GM10248 (cell line): ENCODE results near the gene CCL18.
"Not testable (repeated sequence)": the region's sequence is repeated elsewhere in the genome, so short reads cannot be mapped to it uniquely, and the experiment has no call there.

Experiments
- CTCF ChIA-PET: fragments of 300-600 bp; sonication (Branson Sonifier 250); formaldehyde crosslinking; extraction: SDS; loops from one replicate; lab custom pipeline; 2021; ENCODE audit warnings: antibody characterized with exemption; lab: Yijun Ruan, JAX
- POLR2A ChIA-PET: fragments of 350-650 bp; sonication (Branson Sonifier 250); formaldehyde crosslinking; extraction: SDS; loops from one replicate; lab custom pipeline; 2020; ENCODE audit warnings: antibody characterized with exemption; lab: Yijun Ruan, JAX
- DNase-seq: peaks from one replicate; pipeline ENCODE4 v3.0.0; 2012; ENCODE audit errors: extremely low spot score
- TF ChIP-seq, protein P1 (sequence below): IDR thresholded peaks from 2 replicates; pipeline ENCODE4 v1.5.1; 2012; ENCODE audit warnings: mild to moderate bottlenecking, low read depth; ENCODE audit errors: extremely low read depth, missing control alignments, control extremely low read depth

Gene CCL18

DNA sequence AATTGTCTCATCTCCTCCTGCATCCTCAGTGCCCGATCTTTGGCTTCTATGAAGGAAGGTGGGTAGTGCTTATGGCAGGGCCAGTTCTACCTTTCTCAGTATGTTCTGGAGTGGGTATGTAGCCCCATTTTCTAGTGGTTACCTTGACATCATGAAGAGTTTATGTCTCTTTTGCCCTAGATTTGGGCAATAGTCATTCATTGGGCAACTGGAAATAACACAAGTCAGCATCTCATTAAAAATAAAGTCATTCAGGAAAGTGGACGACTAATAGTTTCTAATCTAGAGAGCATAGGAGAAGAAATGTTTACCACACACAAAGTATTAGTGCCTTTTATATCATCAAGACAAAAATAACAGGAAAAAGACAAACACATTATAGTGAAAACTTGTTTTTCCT lies 19.6 kb downstream of the CCL18 start:
- CTCF ChIA-PET = interaction anchor here (3.5 kb wide), 1 partner anchor 11 kb away, joined by 41 read pairs; no protein-coding TSS in a partner anchor

GRCh38 chr17:36085765-36086164 lies 21.7 kb downstream of the CCL18 start:
- no peak for DNase-seq
- TF ChIP-seq, protein P1, sequence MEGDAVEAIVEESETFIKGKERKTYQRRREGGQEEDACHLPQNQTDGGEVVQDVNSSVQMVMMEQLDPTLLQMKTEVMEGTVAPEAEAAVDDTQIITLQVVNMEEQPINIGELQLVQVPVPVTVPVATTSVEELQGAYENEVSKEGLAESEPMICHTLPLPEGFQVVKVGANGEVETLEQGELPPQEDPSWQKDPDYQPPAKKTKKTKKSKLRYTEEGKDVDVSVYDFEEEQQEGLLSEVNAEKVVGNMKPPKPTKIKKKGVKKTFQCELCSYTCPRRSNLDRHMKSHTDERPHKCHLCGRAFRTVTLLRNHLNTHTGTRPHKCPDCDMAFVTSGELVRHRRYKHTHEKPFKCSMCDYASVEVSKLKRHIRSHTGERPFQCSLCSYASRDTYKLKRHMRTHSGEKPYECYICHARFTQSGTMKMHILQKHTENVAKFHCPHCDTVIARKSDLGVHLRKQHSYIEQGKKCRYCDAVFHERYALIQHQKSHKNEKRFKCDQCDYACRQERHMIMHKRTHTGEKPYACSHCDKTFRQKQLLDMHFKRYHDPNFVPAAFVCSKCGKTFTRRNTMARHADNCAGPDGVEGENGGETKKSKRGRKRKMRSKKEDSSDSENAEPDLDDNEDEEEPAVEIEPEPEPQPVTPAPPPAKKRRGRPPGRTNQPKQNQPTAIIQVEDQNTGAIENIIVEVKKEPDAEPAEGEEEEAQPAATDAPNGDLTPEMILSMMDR = no peak
- POLR2A ChIA-PET = interaction anchor here (0.7 kb wide), 2 partner anchors 25 to 107 kb away, joined by 3 to 5 read pairs; no protein-coding TSS in a partner anchor
- CTCF ChIA-PET = interaction anchor here (0.8 to 6.5 kb wide), 8 partner anchors 13 to 116 kb away, joined by 3 to 51 read pairs (median 3); partner anchors contain the start of gene CCL4

More for the DNA sequence above, 19.6 kb downstream of the CCL18 start:
- DNase-seq, POLR2A ChIA-PET: not testable (repeated sequence)

GRCh38 chr17:36086791-36087190 lies 22.7 kb downstream of the CCL18 start:
- TF ChIP-seq, protein P1 = no peak
- CTCF ChIA-PET = interaction anchor here (1.6 to 6.5 kb wide), 4 partner anchors 14 to 62 kb away, joined by 3 to 51 read pairs (median 5); partner anchors contain the start of gene CCL4
- POLR2A ChIA-PET = interaction anchor here (0.7 kb wide), 1 partner anchor 41 kb away, joined by 4 read pairs; no protein-coding TSS in a partner anchor
- DNase-seq = no peak

- CTCF ChIA-PET = interaction anchor here (1.6 to 6.5 kb wide), 3 partner anchors 15 to 62 kb away, joined by 4 to 51 read pairs (median 6); no protein-coding TSS in a partner anchor
These were observed 23.4 kb downstream of the CCL18 start for GRCh38 chr17:36087471-36087870.

GRCh38 chr17:36087897-36088572 lies 24.0 kb downstream of the CCL18 start:
- POLR2A ChIA-PET = interaction anchor here (1.0 to 2.5 kb wide), 2 partner anchors 11 to 225 kb away, joined by 4 to 12 read pairs; no protein-coding TSS in a partner anchor
- CTCF ChIA-PET = interaction anchor here (1.0 to 6.5 kb wide), 4 partner anchors 15 to 105 kb away, joined by 3 to 51 read pairs (median 6); partner anchors contain the start of gene CCL4

More at GRCh38 chr17:36087471-36087870, 23.4 kb downstream of the CCL18 start:
- POLR2A ChIA-PET, DNase-seq: not testable (repeated sequence)

GRCh38 chr17:36088670-36089338 lies 24.7 kb downstream of the CCL18 start:
- POLR2A ChIA-PET = interaction anchor here (1.0 to 2.5 kb wide), 2 partner anchors 10 to 226 kb away, joined by 4 to 12 read pairs; no protein-coding TSS in a partner anchor

More at GRCh38 chr17:36087897-36088572, 24.0 kb downstream of the CCL18 start:
- DNase-seq = not testable (repeated sequence)

DNA sequence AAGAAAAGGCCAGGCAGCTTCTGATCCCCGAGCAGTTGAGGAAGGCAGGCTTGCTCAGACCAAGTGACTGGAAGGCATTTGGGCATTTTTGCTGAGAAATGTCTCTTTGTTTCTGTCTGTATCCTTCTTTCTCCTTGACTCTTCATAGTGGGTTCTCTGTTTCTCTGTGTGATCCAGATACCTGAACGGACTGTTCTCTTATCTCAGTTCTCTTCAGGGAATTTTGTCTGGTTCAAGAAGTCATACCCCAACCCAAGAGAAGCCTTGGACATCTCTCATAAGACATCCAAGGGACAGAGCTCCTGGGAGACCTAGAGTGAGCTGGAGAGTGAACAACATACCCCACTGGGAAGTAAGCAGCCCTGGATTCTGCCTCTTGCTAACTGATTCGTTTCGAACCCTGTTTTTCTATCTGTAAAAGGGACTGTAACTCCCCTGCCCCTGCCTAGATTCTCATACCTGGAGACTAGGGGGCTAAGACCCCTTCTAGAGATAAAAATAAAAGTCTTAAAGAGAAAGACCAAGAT lies 25.3 kb downstream of the CCL18 start:
- CTCF ChIA-PET = interaction anchor here (1.0 to 6.5 kb wide), 6 partner anchors 17 to 107 kb away, joined by 3 to 51 read pairs (median 4); no protein-coding TSS in a partner anchor
- no peak for DNase-seq
- TF ChIP-seq, protein P1 = no peak
- POLR2A ChIA-PET = interaction anchor here (1.0 to 2.5 kb wide), 8 partner anchors 10 to 226 kb away, joined by 3 to 12 read pairs (median 4); partner anchors contain the start of genes CCL3L1 and CCL3L3

More at GRCh38 chr17:36088670-36089338, 24.7 kb downstream of the CCL18 start:
- CTCF ChIA-PET = interaction anchor here (1.0 to 6.5 kb wide), 4 partner anchors 14 to 106 kb away, joined by 3 to 51 read pairs (median 6); partner anchors contain the start of gene CCL4
- DNase-seq = no peak
- TF ChIP-seq, protein P1 = no peak
